GM19455 (cell line): ENCODE measurements around the gene RP9.
"Not testable (repeated sequence)": the region's sequence is repeated elsewhere in the genome, so short reads cannot be mapped to it uniquely, and the experiment has no call there.

Experiments used
- ATAC-seq: cut with Tn5 transposase; IDR thresholded peaks from one replicate; pipeline ENCODE4 v1.9.1; 2021; ENCODE audit not compliant: unreplicated experiment

The RP9 gene

DNA sequence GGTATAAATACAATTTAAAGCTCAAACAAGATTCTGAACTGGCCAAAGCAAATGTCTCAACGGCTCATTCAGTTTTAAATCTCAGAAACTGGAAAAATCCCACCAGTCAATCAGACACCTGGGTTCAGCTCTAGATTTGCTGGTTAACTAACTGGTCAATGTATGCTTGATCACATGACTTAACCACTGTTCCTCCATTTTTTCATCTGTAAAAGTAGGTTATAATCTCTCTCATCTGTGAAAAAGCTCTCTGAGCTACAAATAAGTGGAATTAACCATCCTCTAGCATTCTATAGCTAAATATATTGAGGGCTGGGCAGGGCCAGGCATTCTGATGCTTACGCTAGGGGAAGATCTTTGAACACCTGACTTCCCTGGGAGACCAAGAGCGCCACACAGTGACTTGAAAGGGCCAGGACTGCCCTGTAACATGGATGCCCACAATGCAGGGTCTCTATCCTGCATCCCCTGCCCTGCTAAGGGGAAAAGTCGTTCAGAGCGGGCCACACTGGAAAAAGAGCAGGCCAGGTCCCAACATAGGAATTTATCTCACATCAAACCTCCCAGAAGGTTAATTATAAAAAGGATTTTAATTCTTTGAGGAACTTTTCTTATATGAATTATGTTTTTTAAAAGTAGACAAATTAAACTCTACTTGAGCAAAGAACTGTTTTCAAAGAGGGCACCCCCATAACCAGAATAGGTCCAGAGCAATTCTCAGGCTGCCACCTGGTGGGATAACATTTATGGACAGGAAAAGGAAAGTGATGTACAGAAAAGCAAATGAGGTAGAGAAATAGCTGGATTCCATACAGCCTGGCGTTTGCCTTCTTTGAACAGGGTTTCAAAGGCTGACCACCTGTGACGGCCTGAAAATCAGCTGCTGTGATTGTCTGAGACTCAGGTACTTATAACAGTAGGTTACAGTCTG lies 1.8 kb downstream of the RP9 start:
- no peak for ATAC-seq

DNA sequence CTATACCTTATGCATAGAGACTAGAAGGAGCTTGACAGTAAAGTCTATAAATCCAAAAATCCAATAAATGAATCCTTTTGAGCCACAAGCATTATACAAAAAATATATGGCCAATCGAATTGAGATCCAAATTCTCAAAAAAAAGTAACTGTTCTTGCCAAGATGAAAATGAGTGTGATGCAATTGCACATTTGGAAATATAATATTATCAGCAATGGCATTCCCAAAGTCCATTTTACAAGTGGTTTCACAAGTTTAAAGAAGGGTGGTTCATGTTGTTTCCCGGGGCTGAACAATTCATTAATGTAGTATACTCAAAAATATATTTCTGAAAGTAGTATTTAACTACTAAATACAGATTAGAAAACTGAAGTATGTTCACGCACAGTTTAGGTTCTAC lies 7.3 kb downstream of the RP9 start:
- no peak for ATAC-seq

DNA sequence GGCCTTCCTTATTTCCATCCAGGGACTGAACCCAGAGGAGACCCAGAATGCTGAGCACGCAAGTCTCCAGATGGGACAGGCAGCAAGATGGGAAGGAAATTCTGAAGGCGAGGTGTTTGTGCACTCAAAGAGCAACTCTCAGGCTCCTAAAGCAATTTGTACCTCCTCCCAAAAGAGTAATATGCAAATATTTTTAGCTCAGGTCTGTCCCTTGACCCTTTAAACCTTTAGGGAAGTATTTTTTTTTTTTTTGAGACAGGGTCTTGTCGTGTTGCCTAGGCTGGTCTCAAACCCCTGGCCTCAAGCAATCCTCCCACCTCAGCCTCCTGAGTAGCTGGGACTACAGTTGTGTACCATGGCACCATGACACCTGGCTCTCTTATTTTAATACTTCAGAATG lies 8.4 kb downstream of the RP9 start:
- ATAC-seq, result no peak

DNA sequence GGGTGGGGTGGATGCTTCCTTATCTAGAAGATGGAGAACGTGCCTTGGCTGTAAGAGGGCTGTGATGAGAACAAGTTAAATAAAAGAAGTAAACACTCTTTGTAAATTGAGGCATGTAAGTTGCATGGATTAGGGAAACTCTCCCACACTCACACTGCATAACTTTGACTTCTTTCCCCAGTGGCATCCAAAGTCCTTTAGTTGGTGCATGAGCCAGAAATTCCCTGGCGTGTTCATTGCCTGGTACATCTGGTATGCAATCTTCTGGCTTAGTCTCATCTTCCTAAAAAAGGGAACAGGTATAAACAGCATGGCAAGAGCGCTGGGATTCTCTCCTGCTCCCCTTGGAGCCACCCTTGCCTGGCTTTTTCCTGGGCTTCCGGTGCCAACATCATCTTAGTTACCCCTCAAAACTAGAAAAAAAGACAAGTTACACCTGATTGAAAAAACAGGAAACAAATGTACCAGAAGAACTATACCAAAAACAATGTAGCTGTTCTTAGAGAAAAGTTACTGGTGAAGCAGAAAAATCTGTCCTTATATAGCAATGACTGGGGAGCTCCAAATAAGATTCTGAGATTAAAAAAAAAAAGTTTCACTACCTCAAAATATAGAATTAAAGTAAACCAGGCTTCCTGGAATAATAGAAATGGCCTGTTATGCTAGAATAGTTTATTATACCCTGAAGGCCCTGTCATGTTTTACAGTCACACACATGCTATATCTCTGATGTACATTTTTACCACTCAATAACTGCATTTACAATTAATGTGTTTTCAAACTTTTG lies 9.9 kb downstream of the RP9 start:
- ATAC-seq, result no peak

DNA sequence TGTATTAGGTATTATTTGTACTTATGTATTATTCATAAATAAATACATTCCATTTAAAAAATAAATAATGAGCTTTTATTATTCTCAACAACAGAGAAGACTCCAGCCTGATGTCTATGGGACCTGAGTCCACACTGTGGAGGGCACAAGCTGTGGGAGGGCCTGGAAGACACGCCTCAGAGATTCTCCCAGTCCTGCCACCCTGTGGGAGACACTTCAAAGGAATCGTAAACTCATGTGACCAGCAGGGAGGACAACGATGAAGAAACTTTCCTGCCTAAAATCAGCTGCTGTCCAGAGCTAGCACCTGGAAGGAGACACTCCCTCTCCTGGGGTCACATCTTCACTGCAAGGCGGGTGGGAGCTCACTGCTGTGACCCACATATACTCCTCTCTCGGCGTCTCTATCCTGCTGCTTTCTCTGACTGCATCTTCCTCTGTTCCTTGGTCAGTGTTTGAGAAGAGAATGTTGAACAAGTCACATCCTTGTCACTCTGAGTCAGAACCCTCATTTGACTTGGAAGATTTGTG lies 14.4 kb downstream of the RP9 start:
- ATAC-seq, result not testable (repeated sequence)

DNA sequence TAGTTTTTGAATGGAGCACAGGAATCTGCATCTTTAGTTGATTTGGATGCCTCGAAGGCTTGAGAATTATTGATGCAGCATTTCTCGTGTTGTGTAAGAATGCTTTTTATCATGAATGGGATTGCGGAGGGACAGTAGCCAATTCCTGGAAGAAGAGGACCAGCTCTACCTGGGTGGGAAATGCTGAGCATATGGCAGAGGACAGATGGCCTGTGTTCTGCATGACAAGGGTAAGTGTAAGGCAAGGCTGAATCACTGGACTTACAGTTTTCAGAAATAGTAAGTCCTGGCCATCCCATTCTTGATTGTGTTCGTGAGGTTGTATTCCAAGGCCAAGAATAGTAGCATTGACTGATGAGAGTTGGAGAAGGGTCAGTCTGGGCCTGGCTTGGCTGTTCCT lies 15.9 kb downstream of the RP9 start:
- ATAC-seq, result no peak

DNA sequence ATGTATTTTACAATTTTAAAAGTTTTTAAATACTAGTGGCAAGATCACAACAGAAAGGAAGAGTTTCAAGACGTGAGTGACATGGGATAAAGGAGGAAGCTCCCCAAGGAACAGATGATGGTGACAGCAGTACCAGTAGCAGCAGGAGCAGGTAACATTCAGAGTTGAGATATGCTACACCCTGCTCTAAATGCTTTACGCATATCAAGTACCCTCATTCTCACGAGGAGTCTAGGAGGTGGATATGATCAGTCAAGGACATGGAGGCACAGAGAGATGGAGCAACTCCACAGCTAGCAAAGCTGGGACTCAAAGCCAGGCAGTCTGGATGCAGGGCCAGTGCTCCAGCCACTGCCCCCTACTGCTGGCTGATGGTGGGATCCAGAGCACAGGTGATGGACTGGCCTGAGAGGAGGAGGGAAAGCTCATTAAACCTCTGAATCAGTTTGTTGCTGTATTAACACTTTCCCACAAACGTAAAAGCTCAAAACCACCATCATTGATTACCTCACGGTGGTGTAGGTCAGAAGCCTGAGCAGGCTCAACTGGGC lies 17.5 kb downstream of the RP9 start:
- no peak for ATAC-seq

DNA sequence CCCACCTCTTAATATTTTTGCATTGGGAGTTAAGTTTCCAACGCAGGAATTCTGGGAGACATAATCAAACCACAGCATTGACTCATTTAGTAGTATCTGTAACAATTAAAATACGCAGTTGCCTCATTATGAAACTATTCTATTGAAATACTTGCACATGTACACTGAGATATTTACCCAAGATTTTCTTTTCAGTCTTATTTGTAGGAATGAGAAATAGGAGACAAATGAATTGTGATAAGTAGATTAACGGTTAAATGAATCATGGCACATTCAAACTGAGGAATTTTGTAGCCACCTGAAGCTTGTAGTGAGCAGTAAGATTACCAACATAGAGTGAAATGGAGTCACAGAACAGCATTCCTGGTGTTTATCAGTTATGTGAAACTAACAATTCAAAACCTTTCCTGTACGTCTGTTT lies 18.1 kb downstream of the RP9 start:
- no peak for ATAC-seq

DNA sequence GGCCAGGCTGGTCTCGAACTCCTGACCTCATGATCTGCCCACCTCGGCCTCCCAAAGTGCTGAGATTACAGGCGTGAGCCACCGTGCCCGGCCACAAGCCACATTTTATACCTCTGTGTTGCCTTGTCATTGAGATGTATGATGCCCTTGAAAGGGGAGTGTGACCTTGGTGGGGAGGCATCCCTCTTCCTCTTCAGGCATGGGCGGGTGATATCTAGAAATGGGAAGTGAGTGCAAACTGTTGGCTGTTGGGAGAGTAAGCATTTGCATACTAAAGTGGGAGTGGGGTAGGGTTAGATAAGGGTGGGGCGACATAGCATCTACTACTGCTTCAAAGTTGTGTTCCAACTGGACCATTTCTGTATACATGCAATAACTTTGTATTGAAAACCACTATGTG lies 20.1 kb downstream of the RP9 start:
- no peak for ATAC-seq

DNA sequence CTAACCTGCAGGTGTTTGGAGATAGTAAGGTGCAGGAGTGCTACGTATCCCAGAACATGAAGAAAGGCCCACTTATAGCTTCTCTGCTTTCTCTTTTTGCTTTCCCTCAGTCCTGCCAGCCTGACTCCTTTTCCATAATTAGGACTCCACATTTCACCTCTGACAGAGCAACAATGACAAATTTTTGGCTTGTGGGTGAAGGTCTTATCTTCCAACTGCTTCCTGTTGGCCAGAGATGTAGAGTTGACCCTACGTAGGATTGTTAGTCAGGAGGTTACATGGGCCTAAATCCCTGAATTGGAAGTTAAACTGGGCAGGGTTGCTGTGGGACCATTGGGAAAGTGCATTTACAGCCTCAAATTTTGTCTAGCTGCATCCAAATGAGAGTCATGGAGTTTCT lies 21.3 kb downstream of the RP9 start:
- no peak for ATAC-seq

DNA sequence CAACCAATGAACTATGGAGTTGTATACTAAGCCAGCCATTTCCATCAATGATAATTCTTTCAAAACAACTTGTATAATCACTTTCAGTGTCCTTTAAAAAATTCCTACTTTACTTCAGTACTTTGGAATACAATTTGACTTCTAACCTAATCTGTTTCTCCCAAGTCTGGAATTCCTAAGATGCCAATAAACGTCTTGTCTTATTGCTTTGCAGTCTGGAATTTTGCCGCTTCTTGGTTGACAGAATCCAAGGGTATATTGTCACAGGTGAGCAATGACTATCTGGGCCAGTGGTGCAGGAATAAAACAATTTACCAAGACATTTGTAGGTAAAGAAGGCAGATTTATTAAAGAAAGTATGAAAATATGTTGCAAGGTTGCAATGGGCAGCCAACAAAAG lies 21.8 kb downstream of the RP9 start:
- no peak for ATAC-seq

DNA sequence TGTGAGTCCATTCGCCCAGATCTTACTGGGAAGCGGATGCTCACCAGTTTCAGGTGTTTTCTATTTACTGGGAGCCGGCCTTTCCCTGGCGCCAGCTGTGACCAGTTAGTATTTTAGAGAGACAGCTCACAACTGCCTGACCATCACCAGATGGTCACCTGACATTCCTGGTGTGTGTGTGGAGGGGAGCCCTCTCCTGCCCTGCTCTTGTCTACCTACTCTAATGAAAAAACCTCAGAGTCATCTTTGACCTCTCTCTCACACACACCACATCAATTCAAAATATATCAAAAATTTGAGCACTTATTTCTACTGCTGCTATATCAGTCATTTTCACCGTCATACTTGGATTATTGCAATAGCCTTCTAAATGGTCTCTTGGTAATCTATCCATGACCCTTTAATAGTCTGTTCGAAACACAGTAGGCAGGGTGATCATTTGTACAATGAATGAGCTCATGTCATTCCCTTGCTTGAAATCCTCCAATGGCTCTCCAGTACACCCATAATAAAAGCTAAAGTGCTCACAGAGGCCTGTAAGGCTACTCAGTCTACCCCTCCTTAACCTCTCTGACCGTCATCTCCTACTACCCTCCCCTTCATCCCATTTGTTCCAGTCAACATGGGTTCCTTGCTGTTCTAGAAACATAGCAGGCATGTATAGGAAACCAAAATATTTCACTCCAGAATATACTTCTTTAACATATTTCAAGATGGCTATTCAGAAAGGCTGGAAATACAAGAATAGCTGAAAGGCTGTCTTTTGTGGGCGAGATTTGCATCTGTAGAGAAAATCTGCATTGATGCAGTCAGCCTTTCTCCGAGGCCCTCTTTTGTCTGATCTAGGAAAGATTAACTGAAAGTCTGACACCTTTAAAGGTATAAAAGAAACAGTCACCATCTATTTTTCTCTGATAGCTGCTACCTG lies 29.2 kb downstream of the RP9 start:
- no peak for ATAC-seq

DNA sequence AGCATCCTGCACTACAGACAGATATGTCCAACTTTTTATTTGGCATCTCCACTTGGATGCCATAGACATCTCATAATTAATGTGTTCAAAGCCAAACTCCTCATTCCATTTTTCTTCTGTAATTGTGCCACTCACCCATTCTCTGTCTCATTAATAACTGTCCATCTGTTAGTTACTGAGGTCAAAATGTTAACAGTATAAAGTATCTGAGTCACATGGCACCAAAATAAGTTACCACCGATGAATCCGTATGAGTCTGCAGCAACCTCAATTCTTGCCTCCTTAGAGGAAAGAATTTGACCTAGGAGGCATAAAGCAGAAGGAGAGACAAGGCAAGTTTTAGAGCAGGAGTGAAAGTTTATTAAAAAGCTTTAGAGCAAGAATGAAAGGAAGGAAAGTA lies 30.1 kb downstream of the RP9 start:
- no peak for ATAC-seq

DNA sequence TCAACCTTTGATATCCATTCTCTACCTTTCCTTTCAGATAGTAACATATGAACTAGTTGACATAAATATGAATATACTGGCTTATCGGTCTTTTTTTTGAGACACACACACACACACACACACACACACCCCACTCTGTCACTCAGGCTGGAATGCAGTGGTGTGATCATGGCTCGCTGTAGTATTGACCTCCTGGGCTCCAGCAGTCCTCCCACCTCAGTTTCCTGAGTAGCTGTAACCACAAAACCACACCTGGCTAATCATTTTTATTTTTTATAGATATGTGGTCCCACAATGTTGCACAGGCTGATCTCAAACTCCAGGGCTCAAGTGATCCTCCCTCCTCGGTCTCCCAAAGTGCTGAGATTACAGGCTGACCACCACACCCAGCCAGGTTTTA lies 32.5 kb downstream of the RP9 start:
- no peak for ATAC-seq

DNA sequence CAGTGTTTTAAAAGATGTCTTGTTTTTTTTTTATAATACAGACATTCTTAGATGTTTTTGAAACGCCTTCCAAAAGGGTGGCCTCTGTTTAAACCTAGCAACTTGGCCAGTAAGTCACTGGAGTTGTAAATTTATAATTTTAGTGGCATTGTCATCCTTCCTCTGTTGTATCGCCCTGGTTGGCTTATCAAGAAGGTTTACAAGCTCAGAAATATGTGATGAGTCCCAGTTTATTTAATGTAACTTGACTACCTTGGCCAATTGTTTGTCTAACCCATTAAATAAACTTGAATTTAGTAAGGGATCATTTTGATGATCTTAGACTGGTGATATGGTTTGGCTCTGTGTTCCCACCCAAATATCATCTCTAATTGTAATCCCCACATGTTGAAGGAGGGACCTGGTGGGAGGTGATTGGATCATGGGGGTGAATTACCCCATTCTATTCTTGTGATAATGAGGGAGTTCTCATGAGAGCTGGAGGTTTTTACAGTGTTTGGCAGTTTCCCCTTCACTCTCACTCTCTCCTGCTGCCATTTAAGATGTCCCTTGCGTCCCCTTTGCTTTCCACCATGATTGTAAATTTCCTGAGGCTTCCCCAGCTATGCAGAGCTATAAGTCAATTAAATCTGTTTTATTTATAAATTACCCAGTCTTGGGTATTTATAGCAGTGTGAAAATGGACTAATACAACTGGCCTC lies 33.2 kb downstream of the RP9 start:
- no peak for ATAC-seq

DNA sequence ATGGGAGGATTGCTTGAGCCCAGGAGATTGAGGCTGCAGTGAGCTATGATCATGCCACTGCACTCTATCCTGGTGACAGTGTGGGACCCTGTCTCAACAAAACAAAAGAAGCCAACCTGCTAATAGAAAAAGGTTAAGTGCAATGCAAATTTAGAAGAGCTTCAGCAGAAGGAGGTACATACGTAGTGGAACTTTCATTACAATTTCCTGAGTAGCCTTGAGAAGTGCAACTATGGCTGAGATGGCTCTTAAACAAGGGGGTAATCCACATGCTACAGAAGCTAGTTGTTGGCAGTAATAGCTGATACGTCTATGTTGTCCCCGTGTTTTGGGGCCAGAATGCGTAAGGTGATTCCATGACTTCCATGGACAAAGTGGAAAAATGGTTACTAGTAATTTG lies 36.0 kb downstream of the RP9 start:
- no peak for ATAC-seq

DNA sequence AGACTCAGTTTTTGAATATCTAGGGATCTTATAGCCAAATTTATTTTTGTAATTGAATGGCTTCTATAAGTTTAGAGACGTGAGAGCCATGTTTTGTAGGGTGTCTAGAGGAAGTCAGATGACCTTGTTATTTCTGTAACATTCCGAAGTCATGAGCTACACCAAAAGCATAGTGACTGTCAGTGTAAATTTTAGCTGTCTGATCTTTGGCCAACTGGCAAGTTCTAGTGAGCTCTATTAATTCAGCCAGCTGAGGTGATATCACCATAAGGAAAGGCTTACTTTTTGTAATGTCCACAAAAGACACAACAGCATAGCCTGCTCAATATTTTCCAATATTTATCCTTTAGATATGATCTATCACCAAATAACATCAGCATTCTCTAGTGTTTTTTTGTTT lies 36.7 kb downstream of the RP9 start:
- ATAC-seq, result no peak

DNA sequence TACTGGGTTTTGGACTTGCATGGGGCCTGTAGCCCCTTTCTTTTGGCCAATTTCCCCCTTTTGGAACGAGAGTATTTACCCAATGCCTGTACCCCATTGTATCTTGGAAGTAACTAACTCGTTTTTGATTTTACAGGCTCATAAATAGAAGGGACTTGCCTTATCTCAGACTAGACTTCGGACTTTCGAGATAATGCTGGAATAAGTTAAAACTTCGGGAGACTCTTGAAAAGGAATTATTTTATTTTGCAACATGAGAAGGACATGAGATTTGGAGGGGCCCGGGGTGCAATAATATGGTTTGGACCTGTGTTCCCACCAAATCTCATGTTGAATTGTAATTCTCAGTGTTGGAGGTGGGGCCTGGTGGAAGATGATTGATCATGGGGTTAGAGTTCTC lies 38.4 kb downstream of the RP9 start:
- no peak for ATAC-seq

DNA sequence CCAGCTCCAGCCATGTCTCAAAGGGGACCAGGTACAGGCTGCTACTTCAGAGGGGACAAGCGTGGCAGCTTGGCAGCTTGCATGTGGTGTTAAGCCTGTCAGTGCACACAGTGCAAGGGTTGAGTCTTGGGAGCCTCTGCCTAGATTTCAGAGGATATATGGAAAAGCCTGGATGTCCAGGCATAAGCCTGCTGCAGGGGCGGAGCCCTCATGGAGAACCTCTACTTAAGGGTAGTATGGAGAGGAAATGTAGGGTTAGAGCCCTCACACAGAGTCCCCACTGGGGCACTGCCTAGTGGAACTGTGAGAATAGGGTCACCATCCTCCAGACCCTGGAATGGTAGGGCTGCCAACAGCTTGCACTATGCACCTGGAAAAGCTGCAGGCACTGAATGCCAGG lies 38.9 kb downstream of the RP9 start:
- no peak for ATAC-seq

DNA sequence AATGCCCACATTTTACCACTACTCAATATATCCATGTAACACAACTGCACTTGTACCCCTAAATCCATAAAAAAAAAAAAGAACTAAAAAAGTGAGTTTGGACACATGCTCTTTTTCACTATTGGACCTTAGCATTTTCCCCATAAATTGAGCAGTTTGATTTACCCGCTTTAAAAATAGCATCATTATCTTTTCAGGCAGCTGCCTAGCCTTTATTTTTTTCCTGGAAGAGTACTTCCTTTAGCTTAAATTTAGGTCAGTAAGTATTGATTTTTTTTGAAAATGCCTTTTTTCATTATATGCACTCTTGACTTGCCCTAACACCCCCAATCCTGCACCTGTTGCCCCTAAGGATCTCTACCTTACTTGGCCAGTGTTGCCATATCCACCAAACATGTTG lies 41.3 kb downstream of the RP9 start:
- ATAC-seq, result no peak
